ENCODE data around the gene GPC5.
"Not testable (repeated sequence)": the region's sequence is repeated elsewhere in the genome, so short reads cannot be mapped to it uniquely, and the experiment has no call there.

The GPC5 gene

DNA sequence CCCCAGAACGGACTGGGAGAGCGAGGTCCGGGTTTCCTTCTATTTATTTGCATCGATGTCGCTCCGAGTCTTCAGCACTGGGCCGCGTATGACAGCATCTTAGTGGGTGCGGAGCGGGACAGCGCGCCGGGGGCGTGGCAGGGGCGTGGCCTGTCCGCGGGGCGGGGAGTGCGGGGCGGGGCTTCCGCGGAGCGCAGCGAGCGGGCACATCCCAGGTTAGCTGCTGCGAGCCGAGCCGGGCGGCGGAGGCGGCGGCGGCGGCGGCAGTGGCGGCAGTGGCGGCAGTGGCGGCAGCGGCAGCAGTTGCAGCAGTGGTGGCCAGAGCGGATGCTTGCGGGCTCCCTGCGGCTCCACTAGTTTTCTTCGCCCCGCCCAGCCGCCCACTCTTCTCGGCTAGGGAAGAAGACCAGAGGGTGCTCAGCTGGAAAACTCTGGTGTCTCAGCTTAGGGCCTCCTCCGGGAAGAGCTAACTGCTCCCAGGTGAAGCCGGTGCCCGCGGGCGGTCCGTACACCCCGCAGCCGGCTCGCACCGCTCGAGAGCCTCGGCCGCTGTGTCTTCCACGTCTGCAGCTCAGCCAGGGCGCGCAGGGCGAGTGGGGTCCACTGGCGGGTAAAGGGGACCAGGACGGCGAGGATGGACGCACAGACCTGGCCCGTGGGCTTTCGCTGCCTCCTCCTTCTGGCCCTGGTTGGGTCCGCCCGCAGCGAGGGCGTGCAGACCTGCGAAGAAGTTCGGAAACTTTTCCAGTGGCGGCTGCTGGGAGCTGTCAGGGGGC lies at the start of gene GPC5:
TSS of gene GPC5 (plus strand) at position 209 of the 776 bp plus-strand sequence.
- DNase-seq (ENCODE audit: low spot score), result peak; percentile 93
- TF ChIP-seq, protein P1, sequence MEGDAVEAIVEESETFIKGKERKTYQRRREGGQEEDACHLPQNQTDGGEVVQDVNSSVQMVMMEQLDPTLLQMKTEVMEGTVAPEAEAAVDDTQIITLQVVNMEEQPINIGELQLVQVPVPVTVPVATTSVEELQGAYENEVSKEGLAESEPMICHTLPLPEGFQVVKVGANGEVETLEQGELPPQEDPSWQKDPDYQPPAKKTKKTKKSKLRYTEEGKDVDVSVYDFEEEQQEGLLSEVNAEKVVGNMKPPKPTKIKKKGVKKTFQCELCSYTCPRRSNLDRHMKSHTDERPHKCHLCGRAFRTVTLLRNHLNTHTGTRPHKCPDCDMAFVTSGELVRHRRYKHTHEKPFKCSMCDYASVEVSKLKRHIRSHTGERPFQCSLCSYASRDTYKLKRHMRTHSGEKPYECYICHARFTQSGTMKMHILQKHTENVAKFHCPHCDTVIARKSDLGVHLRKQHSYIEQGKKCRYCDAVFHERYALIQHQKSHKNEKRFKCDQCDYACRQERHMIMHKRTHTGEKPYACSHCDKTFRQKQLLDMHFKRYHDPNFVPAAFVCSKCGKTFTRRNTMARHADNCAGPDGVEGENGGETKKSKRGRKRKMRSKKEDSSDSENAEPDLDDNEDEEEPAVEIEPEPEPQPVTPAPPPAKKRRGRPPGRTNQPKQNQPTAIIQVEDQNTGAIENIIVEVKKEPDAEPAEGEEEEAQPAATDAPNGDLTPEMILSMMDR (IDR thresholded peaks at IDR 0.05; ENCODE audit: extremely low read depth, missing control alignments), result no peak

DNA sequence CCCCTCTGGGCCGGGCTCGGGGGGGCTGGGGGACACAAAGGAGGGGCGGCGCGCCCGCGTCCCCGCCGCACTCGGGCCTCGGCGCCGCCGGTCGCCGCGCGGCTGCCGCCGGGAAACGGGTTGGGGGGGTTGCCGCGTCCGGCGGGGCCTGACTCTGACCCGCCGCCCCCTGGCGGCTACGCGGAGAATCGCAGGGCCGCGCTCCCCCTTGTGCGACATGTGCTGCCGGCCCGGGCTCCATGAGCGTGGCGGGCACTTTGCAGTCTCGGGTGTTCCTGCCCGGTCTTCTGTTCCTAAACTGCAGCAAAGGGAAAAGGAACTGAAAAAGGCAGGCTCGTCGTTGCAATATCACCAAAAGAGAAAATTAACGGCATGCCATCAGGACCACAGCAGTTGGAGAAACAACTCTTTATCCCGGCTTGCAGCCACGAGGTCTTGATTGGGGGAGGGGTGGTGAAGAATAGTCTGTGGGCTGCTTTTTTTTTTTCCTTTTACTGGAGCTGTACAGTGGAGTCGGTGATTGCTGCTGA lies 49.5 kb upstream of the GPC5 start:
- TF ChIP-seq, protein P1 (IDR thresholded peaks at IDR 0.05; ENCODE audit: extremely low read depth, missing control alignments), result peak; percentile 96
- peak; percentile 88 for DNase-seq (ENCODE audit: low spot score)

DNA sequence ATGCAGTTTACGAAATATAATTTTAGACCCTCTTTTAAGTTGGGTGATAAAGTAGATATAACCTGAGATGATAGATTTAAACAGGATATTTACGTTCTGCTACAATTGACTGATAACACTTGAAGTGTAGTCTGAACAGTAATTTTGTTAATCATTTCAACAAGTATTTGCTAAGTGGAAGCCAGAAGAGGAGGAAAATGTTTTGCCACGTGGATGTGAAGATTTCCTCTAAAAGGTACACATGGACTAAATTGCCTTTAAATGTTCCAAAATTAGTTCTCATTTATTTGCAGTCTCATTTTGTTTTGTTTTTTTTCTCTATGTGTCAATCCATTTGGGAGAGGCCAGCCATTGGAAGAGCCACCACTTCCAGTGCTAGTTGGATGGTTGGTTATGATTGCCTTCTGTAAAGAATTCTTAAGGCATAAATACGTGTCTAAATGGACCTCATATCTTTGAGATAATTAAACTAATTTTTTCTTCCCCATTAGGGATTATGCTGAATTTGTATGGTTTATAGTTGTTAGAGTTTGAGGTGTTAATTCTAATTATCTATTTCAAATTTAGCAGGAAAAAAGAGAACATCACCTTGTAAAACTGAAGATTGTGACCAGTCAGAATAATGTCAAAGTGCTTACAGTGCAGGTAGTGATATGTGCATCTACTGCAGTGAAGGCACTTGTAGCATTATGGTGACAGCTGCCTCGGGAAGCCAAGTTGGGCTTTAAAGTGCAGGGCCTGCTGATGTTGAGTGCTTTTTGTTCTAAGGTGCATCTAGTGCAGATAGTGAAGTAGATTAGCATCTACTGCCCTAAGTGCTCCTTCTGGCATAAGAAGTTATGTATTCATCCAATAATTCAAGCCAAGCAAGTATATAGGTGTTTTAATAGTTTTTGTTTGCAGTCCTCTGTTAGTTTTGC lies 48.2 kb upstream of the GPC5 start:
- TF ChIP-seq, protein P1 (IDR thresholded peaks at IDR 0.05; ENCODE audit: extremely low read depth, missing control alignments), result no peak
- DNase-seq (ENCODE audit: low spot score), result no peak

DNA sequence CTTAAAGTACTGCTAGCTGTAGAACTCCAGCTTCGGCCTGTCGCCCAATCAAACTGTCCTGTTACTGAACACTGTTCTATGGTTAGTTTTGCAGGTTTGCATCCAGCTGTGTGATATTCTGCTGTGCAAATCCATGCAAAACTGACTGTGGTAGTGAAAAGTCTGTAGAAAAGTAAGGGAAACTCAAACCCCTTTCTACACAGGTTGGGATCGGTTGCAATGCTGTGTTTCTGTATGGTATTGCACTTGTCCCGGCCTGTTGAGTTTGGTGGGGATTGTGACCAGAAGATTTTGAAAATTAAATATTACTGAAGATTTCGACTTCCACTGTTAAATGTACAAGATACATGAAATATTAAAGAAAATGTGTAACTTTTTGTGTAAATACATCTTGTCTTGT lies 47.3 kb upstream of the GPC5 start:
- DNase-seq (ENCODE audit: low spot score), result no peak

DNA sequence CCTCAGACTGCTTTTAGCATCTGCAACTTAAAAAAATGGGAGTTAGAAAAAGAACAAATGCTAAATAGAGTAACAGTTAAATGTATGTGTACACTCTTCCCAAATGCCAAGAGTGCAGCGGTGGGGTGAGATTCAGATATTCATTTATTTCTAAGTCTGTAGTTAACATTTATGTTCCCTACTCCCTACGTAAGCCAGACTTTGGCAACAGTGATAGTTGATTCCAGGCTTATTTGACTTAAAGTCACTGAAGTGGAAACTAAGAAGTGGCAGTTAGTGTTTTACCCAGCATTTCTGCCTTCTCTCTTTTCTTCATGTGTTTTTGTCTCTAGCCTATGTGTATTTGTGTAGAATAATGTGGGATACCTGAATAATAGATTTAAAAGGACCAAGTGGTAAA lies 46.4 kb upstream of the GPC5 start:
- TF ChIP-seq, protein P1 (IDR thresholded peaks at IDR 0.05; ENCODE audit: extremely low read depth, missing control alignments), result no peak
- no peak for DNase-seq (ENCODE audit: low spot score)

More for the DNA sequence above, 47.3 kb upstream of the GPC5 start:
- TF ChIP-seq, protein P1 (IDR thresholded peaks at IDR 0.05; ENCODE audit: extremely low read depth, missing control alignments), result no peak

DNA sequence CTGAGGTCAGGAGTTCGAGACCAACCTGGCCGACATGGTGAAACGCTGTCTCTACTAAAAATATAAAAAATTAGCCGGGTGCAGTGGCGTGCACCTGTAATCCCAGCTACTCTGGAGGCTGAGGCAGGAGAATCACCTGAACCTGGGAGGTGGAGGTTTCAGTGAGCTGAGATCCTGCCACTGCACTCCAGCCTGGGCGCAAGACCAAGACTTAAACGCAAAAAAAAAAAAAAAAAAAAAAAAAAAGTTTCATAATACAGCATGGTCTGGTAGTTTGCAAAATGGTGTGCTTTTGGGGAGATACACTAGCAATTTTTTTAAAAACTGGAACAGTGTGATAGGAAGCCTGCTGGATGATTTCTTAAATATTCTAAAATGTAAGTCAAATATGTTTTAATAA lies 45.5 kb upstream of the GPC5 start:
- DNase-seq (ENCODE audit: low spot score), result not testable (repeated sequence)

DNA sequence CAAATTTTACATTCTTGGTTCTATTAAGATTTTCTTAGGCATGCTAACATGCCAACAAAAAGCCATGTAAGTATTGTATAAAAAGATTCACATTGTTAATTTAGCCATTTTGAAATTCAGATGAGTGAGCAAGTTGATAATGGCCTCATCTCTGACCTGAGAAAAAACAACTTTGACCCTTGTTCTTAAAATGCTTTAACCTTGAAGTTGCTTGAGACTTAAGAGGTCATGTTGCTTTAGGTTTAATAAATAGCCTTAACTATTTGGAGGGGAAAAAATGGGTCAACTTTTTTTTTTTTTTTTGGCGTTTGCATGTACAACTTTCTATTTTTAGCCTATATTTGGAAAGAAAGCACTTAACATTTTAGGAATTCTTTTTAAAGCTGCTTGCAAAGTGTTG lies 44.9 kb upstream of the GPC5 start:
- TF ChIP-seq, protein P1 (IDR thresholded peaks at IDR 0.05; ENCODE audit: extremely low read depth, missing control alignments), result no peak
- DNase-seq (ENCODE audit: low spot score), result no peak

Measured in GM20000 (cell line).